A673 (cell line): ENCODE results near the gene WBP2. TPM values are rescaled to one million over a fixed set of nuclear protein-coding genes. Genes with fewer than 3 reads are reported as not detected.

ENCODE experiments used
- BruUV-seq: library from RNA; stranded (reverse); fragments of 400-500 nt; replicated peaks from 2 replicates; lab custom pipeline; 2021; lab: Mats Ljungman, UMichigan
- CTCF ChIA-PET: fragments of 300-600 bp; sonication (Branson Sonifier 250); formaldehyde crosslinking; loops from one replicate; lab custom pipeline; 2022; ENCODE audit warnings: antibody characterized with exemption; lab: Charles Lee
- POLR2A ChIA-PET: fragments of 300-600 bp; sonication (Branson Sonifier 250); formaldehyde crosslinking; loops from one replicate; lab custom pipeline; 2022; ENCODE audit warnings: antibody characterized with exemption; ENCODE audit not compliant: low non-redundant PET; lab: Charles Lee
- DNase-seq: peaks from one replicate; pipeline ENCODE4 v3.0.0-alpha.2; 2015; ENCODE audit warnings: low spot score
- H3K27ac ChIP-seq: fragments of 200-600 bp; sonication (generic); 2 replicates; pipeline ENCODE4 v1.5.1; 2016; ENCODE audit warnings: mixed run types, low read depth, mild to moderate bottlenecking, mixed read lengths, antibody characterized with exemption, low read length; ENCODE audit not compliant: poor library complexity, severe bottlenecking
- H3K27me3 ChIP-seq: fragments of 200-600 bp; sonication (generic); replicated peaks from 2 replicates; pipeline ENCODE4 v1.6.1; 2017; ENCODE audit warnings: mixed run types, low read depth, mild to moderate bottlenecking, mixed read lengths, antibody characterized with exemption, low read length; ENCODE audit not compliant: insufficient read depth, poor library complexity
- H3K36me3 ChIP-seq: fragments of 200-600 bp; sonication (generic); 2 replicates; pipeline ENCODE4 v1.6.1; 2016; ENCODE audit warnings: mixed run types, mild to moderate bottlenecking, mixed read lengths, antibody characterized with exemption, low read length; ENCODE audit not compliant: insufficient read depth, poor library complexity, severe bottlenecking
- H3K4me1 ChIP-seq: fragments of 200-600 bp; sonication (generic); 2 replicates; pipeline ENCODE4 v1.6.1; 2017; ENCODE audit warnings: mixed run types, mild to moderate bottlenecking, mixed read lengths, antibody characterized with exemption, low read length; ENCODE audit not compliant: insufficient read depth, poor library complexity, severe bottlenecking
- H3K4me3 ChIP-seq: fragments of 200-600 bp; sonication (generic); 2 replicates; pipeline ENCODE4 v1.5.1; 2016; ENCODE audit warnings: low read depth, mixed run types, mild to moderate bottlenecking, mixed read lengths, low read length; ENCODE audit not compliant: poor library complexity, severe bottlenecking
- H3K9me3 ChIP-seq: fragments of 200-600 bp; sonication (generic); 2 replicates; pipeline ENCODE4 v1.6.1; 2016; ENCODE audit warnings: mixed run types, low read depth, mild to moderate bottlenecking, mixed read lengths, antibody characterized with exemption, low read length; ENCODE audit not compliant: poor library complexity, severe bottlenecking
- EZH2 ChIP-seq: fragments of 200-600 bp; sonication (generic); IDR thresholded peaks from 2 replicates; pipeline ENCODE4 v1.6.1; 2017; ENCODE audit warnings: borderline replicate concordance, low read depth, mild to moderate bottlenecking, mixed read lengths, antibody characterized with exemption, low read length; ENCODE audit not compliant: poor library complexity, severe bottlenecking
- intact Hi-C: fragments of 100-400 bp; cut with micrococcal nuclease; formaldehyde crosslinking; loops from one replicate; pipeline ENCODE4 v1.10.0; 2022; ENCODE audit not compliant: unreplicated experiment
- total RNA-seq: library from RNA; stranded (reverse); gene quantifications from 2 replicates; pipeline ENCODE4 v1.2.3, GENCODE V29; 2021
- TF ChIP-seq, protein P1 (sequence below): fragments of 300-800, 200-600 bp; sonication (generic); conservative IDR thresholded peaks from 2 replicates; pipeline ENCODE4 v1.5.1; 2017; ENCODE audit warnings: low read depth, mild to moderate bottlenecking, antibody characterized with exemption, low read length, moderate library complexity, mixed read lengths

Gene WBP2
- total RNA-seq, 1 experiment from 2014 or later: 70.3 TPM

GRCh38 chr17:75814900-75815373, 40.2 kb downstream of the WBP2 start:
- TF ChIP-seq, protein P1, sequence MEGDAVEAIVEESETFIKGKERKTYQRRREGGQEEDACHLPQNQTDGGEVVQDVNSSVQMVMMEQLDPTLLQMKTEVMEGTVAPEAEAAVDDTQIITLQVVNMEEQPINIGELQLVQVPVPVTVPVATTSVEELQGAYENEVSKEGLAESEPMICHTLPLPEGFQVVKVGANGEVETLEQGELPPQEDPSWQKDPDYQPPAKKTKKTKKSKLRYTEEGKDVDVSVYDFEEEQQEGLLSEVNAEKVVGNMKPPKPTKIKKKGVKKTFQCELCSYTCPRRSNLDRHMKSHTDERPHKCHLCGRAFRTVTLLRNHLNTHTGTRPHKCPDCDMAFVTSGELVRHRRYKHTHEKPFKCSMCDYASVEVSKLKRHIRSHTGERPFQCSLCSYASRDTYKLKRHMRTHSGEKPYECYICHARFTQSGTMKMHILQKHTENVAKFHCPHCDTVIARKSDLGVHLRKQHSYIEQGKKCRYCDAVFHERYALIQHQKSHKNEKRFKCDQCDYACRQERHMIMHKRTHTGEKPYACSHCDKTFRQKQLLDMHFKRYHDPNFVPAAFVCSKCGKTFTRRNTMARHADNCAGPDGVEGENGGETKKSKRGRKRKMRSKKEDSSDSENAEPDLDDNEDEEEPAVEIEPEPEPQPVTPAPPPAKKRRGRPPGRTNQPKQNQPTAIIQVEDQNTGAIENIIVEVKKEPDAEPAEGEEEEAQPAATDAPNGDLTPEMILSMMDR: no peak
- TF ChIP-seq EZH2: no peak
- H3K4me3 ChIP-seq: no peak overlapping the region
- DNase-seq: no peak
- no peak overlapping the region for H3K27ac ChIP-seq
- no TSS peak for BruUV-seq
- POLR2A ChIA-PET: no interaction called here
- H3K36me3 ChIP-seq: peaks cover 65% of the 10 kb centered on the region
- CTCF ChIA-PET: interaction anchor here (0.6 kb wide), 1 partner anchor 10 kb away, joined by 6 read pairs; no protein-coding TSS in a partner anchor
- H3K9me3 ChIP-seq: no peaks in the 10 kb centered on the region
- H3K4me1 ChIP-seq: no peaks in the 10 kb centered on the region
- intact Hi-C loops: no loop called here
- no peaks in the 10 kb centered on the region for H3K27me3 ChIP-seq

DNA sequence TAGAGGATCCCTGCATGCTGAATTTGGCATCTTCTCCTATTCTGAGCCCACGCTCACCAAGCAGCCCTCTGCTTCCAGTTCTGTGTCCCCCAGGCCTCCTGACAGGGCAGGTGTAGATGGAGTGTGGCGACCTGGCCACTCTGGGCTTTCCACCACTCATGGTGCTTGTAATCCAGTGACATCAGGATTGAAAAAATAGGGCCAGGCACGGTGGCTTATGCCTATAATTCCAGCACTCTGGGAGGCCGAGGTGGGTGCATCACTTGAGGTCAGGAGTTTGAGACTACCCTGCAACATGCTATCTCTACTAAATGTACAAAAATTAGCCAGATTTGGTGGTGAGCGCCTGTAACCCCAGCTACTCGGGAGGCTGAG, 41.1 kb downstream of the WBP2 start:
- Histone ChIP-seq H3K9me3 (no peaks in the 10 kb centered on the region), H3K4me1 (no peaks in the 10 kb centered on the region), H3K27ac (no peak overlapping the region), H3K27me3 (no peaks in the 10 kb centered on the region), H3K36me3 (peaks cover 64% of the 10 kb centered on the region), H3K4me3 (no peak overlapping the region)
- DNase-seq: no peak
- CTCF ChIA-PET: no interaction called here
- intact Hi-C loops: no loop called here
- TF ChIP-seq, protein P1: no peak
- TF ChIP-seq EZH2: no peak
- POLR2A ChIA-PET: no interaction called here
- BruUV-seq: no TSS peak

DNA sequence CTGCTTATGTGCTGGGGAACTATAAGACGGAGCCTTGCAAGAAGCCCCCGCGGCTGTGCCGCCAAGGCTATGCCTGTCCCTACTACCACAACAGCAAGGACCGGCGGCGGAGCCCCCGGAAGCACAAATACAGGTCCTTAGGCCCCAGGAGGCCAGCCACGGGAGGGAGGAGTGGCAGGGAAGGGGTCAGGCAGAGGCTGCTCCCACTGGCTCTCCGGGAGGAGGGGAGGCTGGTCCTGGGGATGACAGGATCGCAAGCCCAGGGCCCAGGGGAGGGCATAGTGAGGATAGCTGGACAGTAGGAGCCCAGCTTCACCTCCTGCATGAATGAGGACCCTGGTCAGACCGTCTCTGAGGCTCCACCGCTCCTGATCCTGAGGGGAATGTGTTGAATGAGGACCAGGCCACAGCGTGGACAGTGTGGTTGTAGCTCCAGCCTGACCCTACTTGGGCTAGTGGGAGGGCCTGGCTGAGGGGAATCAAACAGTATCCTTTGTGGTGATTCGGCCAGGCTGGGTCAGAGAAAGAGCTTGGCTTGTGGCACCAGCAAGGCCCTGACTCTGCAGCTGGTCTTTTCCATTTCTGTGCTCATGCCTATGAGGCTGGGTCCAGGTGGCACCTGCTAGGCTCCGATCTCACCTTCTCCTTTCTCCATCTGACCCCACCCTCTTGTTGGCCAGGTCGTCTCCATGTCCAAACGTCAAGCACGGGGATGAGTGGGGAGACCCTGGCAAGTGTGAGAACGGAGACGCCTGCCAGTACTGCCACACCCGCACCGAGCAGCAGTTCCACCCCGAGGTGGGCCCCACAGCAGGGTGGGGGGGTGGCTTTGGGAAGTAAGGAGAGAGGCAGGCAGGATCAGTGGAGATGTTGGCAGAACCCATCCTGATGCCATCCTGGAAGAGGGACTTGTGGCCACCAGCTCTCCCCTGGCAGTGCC, 41.8 kb downstream of the WBP2 start:
- BruUV-seq: no TSS peak
- peaks cover 57% of the 10 kb centered on the region for H3K36me3 ChIP-seq
- DNase-seq: no peak
- H3K4me3 ChIP-seq: no peak overlapping the region
- POLR2A ChIA-PET: no interaction called here
- TF ChIP-seq, protein P1: no peak
- TF ChIP-seq EZH2: no peak
- H3K4me1 ChIP-seq: no peaks in the 10 kb centered on the region
- no peaks in the 10 kb centered on the region for H3K27me3 ChIP-seq
- CTCF ChIA-PET: no interaction called here
- H3K27ac ChIP-seq: no peak overlapping the region
- intact Hi-C loops: no loop called here
- H3K9me3 ChIP-seq: no peaks in the 10 kb centered on the region
